SKM-1 treated with dmso at 0.1 percent for 144 hours (cell line): ENCODE data around the gene HBD.
A peak's percentile ranks its signal among the peaks of the same experiment; 100 is the strongest.
"Not testable (repeated sequence)": the region's sequence is repeated elsewhere in the genome, so short reads cannot be mapped to it uniquely, and the experiment has no call there.

Source experiments
- DNase-seq: peaks from one replicate; lab custom pipeline; 2025; ENCODE audit not compliant: unreplicated experiment; lab: John Stamatoyannopoulos, UW

The HBD gene

DNA sequence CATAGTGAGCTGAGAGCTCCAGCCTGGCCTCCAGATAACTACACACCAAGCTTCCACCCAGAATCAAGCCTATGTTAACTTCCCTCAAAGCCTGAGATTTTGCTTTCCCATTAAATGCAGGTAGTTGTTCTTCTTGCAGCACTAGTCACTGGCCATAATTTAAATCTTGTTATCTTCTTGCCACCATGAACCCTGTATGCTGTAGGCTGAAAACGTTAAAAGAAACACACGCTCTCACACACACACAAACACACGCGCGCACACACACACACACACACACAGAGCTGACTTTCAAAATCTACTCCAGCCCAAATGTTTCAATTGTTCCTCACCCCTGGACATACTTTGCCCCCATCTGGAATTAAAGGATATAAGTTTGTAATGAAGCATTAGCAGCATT, 19.2 kb upstream of the HBD start:
- not testable (repeated sequence) for DNase-seq

DNA sequence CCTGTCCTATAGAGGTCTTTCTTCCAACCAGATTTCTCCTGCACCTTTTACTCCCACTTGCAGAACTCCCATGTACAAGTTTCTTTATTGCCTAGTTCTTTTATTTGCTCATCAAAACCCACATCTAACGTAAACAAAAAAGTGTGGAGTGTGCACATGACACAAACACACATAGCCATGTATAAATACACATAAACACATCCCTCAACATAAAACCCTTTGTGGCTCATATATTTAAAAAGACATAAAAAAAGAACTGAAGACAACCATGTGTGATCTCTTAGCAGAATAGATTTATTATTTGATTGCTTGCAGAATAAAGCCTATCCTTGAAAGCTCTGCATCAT, 18.6 kb upstream of the HBD start:
- DNase-seq = no peak

DNA sequence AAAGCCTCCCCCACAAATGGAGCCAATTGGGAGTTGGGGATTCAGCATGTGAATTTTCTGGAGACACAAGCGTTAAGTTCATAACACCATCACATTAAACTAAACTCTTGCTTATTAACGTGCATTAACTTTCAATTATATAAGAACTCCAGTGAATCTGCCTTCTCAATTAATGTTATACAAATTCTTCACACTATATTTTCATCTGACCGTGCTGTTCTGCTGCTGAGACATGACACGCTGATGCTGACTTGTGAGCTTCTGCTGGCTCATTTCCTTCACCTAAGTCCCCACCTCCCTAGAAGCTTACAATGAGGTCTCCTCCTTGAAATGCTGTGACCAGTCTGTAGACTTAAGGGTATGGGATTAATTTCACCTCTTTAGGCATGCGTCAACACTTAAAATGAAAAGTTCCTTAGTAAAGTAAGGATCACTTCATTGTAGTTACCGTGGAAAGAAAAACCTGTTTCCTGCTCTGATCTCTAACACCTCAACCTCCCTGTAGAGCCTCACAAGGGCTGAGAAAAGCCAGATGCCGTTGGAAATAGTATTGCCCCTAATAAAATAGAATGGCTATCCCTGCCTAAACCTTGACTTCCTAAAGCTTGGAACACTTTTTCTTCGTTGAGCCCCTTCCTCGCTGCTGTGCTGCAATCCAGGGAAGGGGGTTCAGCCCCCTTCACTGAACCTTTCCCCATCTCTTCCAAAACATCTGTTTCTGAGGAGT, 18.1 kb upstream of the HBD start:
- DNase-seq = no peak

DNA sequence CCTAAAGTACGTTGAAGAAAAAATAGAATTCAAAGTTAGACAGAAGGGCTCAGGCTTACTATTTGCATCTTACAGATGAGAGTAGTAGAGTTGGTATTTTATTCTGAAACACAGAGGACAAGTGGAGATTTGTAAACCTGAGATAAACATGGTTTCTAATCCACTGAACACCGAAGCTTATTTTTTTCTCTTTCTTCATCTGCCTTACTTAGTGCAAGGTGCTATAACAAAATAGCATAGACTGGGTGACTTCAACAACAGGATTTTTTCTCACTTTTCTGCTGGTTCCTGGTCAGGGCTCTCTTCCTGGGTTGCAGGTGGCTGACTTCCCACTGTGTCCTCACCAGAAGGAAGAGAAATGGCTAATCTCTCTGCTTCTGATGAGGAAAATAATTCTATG, 17.5 kb upstream of the HBD start:
- DNase-seq = no peak

DNA sequence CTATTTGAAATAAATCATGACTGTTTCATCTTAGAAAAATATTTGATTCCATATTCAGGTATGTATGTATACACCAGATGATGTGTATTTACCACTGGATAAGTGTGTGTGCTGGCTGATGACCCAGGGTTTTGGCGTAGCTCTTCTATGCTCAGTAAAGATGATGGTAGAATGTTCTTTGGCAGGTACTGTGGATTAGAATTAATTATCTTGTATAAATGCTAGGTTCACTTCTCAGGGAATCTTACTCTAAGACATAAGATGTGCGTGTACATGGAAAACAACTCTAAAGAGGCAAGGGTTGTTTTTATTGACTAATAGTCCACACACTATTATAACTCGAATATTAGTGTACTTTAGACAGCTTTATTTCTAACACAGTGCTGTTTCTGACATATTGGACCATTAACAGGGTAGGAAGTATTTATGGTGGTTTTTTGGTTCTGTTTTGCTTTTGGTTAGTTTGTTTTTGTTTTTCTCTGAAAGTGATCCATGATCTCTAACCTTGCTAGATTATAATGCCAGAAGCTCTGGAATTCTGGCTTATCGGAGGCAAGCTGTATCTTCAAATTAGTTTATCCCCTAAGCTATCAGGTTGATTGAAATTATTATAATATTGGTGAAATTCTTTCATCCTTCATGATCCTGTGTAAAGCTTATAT, 16.4 kb upstream of the HBD start:
- no peak for DNase-seq

DNA sequence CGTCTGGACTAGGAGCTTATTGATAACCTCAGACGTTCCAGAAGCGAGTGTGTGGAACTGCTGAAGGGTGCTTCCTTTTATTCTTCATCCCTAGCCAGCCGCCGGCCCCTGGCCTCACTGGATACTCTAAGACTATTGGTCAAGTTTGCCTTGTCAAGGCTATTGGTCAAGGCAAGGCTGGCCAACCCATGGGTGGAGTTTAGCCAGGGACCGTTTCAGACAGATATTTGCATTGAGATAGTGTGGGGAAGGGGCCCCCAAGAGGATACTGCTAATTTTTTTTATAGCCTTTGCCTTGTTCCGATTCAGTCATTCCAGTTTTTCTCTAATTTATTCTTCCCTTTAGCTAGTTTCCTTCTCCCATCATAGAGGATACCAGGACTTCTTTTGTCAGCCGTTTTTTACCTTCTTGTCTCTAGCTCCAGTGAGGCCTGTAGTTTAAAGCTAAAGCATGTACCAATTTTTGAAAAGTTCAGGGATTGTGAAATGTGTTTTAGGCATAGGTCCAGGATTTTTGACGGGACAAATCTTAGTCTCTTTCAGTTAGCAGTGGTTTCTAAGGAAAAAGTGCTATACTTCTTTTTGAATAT, 15.6 kb upstream of the HBD start, which contains the start of gene HBG1:
Gene HBG1 (minus strand): TSS at position 51 of the 590 bp plus-strand sequence. CDS start 53 bp downstream, outside the sequence.
- not testable (repeated sequence) for DNase-seq

DNA sequence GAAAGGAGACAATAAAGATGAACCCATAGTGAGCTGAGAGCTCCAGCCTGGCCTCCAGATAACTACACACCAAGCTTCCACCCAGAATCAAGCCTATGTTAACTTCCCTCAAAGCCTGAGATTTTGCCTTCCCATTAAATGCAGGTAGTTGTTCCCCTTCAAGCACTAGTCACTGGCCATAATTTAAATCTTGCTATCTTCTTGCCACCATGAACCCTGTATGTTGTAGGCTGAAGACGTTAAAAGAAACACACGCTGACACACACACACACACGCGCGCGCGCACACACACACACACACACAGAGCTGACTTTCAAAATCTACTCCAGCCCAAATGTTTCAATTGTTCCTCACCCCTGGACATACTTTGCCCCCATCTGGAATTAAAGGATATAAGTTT, 14.2 kb upstream of the HBD start:
- not testable (repeated sequence) for DNase-seq

DNA sequence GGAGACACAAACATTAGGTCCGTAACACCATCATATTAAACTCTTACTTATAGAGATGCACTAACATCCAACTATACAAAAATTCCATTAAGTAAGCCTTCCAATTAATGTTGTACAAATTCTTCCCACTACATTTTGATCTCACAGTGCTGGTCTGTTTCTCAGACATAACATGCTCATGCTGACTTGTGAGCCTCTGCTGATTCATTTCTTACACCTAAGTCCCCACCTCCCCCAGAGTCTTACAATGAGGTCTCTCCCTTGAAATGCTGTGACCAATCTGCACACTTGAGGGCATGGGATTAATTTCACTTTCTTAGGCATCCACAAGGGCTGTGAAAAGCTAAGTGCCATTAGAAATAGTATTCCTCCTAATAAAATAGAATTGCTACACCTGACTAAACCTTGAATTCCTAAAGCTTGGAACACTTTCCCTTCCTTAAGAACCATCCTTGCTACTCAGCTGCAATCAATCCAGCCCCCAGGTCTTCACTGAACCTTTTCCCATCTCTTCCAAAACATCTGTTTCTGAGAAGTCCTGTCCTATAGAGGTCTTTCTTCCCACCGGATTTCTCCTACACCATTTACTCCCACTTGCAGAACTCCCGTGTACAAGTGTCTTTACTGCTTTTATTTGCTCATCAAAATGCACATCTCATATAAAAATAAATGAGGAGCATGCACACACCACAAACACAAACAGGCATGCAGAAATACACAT, 13.3 kb upstream of the HBD start:
- DNase-seq = no peak

DNA sequence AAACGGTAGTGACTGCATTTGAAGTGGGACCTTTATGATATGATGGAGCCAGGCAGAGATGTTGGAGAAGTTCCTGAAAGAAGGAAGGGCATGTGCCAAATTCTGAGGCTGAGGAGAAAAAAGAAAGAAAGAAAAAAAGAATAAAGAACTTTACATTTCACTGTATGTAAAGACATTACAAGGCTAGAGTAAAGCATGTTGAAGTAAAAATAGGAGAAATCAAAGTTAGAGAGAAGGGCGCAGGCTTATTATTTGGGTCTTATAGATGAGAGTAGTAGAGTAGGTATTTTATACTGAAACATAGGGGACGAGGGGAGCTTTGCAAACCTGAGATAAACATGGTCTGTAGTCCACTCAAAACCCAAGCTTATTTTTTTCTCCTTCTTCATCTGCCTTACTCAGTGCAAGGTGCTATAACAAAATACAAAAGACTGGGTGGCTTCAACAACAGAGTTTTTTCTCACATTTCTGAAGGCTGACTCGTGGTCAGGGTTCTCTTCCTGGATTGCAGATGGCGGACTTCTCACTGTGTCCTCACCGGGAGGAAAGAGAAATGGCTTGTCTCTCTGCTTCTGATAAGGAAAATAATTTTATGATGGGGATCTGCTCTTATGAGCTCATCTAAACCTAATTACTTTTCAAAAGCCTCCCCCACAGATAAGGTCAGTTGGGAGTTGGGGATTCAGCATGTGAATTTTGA, 12.6 kb upstream of the HBD start:
- no peak for DNase-seq

DNA sequence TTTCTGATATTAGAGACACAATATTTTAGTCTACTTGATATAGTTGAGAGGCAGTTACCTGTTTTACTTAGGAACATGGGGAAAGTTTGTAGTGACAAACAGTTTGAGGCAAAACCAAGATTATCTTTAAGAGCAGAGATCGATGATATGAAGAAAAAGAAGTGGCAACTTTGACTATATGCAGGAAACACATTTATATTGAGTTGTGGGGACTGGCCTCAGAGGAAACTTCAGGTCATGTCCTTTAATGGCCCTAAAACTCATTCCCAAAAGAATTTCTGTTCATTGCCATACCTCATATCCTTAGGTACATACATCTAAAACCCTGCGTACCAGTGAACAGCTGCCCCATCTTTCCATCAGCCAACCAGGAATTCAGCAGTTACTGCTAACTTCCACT, 10.9 kb upstream of the HBD start:
- no peak for DNase-seq

DNA sequence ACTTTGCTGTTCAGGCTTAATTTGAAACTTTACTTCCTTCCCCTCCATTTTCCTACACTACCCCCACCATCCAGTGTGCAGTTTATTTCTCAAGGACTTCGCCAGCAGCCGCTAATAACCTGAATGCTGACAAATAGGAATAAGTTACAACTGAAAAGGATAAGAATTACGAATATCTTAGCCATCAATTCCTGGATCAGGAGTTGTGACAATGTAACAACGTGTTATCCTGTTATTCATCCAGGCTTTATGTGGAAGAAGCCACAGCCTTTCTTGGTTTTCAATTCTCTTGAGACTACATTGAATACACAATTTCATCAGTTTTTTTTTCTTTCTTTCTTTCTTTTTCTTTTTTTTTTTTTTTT, 9.5 kb upstream of the HBD start:
- DNase-seq = no peak

DNA sequence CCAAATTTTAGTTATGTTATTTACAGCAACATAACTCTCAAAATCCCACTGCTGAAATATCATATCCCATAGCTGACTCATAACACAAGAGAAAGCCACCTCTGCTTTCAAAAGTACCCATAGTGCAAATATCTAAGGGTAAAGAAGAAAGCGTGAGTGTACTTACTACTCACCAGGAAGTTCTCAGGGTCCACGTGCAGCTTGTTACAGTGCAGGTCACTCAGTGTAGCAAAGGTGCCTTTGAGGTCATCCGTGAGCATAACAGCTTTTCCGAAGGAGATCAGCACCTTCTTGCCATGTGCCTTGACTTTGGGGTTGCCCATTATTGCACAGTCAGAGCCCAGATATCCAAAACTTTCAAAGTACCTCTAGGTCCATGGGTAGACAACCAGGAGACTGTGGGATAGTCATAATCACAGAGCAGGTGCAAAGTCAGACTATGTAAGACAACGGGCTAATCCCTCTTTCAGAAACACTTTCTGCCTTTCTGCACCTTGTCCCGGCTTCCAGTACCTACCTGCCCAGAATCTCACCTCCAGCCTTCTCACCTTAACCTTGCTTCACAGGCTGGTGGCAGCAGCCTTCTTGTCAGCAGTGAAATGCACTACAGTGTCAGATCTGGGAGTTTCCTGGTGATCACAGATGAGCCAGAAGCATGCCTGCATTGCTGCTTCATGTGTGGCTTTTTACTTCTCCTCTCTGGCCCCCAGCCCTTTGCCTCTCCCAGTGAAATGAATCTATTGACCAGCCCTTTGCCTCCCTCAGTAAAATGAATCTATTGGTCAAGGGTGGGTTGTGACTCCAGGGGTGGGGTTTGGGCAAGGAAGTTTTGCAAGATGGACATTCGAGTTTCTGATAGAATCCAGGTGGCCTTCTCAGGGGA, 8.9 kb upstream of the HBD start:
- no peak for DNase-seq

DNA sequence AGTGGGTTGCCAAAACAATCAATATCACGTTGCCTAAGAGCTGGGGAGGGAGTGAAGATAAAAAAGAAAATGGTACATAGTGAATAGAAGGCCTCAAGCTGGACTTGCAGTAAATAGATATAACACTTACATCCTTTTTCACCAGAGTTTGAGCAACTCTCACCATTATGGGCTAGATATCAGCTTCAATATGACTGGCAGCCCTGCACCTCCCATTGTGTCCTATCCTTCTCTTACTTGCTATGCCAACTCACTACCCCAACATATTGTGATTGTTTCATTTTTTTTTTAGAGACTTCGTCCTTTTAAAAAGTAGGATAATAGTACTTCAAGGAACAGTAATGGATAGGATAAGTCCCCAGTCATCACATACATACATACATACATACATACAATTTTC, 7.9 kb upstream of the HBD start:
- DNase-seq = no peak

DNA sequence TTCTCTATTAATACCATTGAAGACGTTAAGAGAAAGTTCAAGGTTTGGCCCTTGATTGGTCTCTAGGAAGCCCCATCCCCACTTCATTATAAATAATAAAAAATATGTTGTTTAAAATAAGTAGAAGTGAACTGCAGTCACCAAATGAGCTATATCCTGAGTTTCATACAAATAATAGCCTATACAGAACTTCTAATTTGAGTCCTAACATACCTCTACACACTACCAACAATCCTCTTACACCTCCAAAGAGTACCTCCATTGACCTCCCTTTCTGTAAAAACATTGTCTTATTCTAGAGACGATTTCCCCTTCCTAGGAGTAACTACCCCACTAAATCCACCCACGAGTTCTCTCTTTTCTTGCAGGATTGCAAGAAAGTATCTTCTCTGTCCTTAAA, 7.2 kb upstream of the HBD start:
- no peak for DNase-seq

DNA sequence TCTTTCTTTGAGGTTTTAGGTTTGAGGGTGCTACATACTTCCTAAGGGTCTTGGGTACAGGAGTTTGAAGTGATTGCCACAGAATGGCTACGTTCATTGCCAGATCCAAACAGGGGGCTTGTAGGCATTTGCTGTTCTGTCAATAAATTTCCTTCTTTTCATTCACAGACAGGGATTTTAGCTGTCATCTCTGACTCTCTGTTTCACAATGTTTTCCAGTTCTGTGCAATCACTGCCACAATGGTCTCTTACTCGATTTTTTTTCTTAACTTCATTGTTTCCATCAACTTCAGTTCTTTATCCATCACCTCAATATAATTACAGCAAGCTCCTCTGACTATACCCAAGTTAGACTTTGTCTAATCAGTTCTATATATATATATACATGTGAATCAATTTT, 6.2 kb upstream of the HBD start:
- no peak for DNase-seq

DNA sequence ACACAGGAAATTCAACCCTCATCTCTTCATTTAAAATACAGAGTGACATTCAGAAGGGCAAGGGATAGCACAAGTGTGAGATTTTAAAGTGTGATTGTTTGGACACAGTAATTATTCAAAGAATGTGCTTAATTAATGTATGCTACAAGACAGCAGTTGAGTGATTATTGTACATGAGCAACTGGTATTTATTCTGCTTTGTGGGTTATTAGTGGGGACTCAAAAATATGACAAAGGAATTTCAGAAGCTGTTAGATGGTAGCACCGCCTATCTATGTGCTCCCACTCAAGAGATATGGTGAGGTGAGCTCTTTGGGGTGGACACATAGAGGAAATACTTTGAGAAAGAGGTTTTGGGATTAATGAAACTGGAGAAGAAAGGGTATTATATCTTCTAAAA, 5.8 kb upstream of the HBD start:
- DNase-seq = no peak

DNA sequence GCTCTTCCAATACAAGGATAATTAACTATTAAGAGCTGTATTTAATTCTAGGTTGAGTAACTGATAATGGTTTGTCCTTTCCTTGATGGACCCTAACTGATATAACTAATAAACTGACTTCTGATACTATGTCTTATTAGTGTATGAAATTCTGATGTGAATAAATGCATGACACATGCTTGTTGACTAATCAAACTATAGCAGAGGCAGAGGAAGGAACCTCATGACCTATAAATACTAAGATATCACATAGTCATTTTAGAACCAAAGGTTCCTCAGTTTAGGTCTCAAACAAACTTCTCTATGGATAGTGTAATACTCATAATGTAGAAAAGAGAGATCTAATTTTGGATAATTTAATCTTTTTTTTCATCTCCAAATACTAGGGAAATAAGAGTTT, 4.8 kb upstream of the HBD start:
- DNase-seq = no peak

DNA sequence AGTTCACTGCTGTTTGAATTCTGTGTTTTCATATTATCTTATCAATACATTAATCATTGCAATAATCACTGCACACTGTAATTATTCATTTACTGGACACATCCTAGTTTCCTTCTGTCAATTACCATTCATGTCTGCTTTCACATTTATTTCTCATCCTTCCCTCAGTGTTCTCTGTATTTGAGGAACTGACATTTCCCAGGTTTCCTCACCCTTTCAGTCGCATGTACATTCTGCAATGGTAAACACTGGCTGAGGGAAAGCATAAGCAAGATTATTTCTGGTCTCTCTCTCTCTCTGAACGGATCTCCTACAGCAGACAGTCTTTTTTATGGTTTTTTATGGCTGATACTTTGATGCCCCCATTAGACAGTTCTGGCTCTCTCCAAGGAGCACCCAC, 4.2 kb upstream of the HBD start:
- peak; percentile 13 for DNase-seq

DNA sequence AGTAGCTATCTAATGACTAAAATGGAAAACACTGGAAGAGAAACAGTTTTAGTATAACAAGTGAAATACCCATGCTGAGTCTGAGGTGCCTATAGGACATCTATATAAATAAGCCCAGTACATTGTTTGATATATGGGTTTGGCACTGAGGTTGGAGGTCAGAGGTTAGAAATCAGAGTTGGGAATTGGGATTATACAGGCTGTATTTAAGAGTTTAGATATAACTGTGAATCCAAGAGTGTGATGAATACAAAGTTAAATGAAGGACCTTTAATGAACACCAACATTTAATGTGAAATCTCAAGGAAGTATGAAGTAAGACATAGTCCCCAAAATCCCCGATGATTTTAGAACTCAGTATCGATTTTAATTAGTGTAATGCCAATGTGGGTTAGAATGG, 3.1 kb upstream of the HBD start:
- no peak for DNase-seq

DNA sequence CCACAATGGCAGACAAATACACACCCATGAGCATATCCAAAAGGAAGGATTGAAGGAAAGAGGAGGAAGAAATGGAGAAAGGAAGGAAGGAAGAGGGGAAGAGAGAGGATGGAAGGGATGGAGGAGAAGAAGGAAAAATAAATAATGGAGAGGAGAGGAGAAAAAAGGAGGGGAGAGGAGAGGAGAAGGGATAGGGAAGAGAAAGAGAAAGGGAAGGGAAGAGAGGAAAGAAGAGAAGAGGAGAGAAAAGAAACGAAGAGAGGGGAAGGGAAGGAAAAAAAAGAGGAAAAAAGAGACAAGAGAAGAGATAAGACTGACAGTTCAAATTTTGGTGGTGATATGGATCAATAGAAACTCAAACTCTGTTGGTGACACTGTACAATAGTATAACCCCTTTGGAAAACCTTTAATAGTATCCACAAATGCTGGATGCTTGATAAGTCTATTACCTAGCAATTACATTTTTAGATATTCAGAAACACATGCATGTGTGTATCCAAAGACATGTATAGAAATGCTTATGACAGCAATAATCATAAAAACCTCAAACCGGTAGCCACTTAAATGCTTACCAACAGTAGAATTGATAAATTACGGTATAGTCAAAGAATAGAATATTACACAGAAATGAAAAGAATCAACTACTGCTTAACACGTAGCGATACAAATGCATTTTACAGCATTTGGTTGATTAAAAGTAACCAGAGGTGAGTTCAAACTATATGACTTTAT, 1.2 kb upstream of the HBD start:
- no peak for DNase-seq
